ENCODE measurements around the gene TOP2A.
A peak's percentile ranks its signal among the peaks of the same experiment; 100 is the strongest.
"Not testable (repeated sequence)": the region's sequence is repeated elsewhere in the genome, so short reads cannot be mapped to it uniquely, and the experiment has no call there.

Gene TOP2A

GRCh38 chr17:40425741-40426140, 8.0 kb upstream of the TOP2A start:
- no peak for DNase-seq

- DNase-seq = no peak
These were observed 5.4 kb upstream of the TOP2A start for GRCh38 chr17:40422990-40423633.

GRCh38 chr17:40419559-40420331, 2.0 kb upstream of the TOP2A start:
- peak; percentile 58 for DNase-seq

GRCh38 chr17:40418428-40418706, 671 bp upstream of the TOP2A start:
- no peak for DNase-seq

- peak; percentile 44 for DNase-seq
These were observed 463 bp downstream of the TOP2A start for GRCh38 chr17:40417258-40417608.

GRCh38 chr17:40416671-40417070, 1.0 kb downstream of the TOP2A start:
- DNase-seq = no peak

- DNase-seq = peak; percentile 14
These were observed 2.3 kb downstream of the TOP2A start for GRCh38 chr17:40415390-40415789.

- DNase-seq = not testable (repeated sequence)
These were observed 3.4 kb downstream of the TOP2A start for GRCh38 chr17:40414312-40414711.

- DNase-seq = no peak
These were observed 4.8 kb downstream of the TOP2A start for GRCh38 chr17:40412880-40413279.

- no peak for DNase-seq
These were observed 5.9 kb downstream of the TOP2A start for GRCh38 chr17:40411821-40412220.

- no peak for DNase-seq
These were observed 7.6 kb downstream of the TOP2A start for GRCh38 chr17:40410082-40410481.

GRCh38 chr17:40409540-40409939, 8.2 kb downstream of the TOP2A start:
- not testable (repeated sequence) for DNase-seq

- DNase-seq = no peak
These were observed 10.2 kb downstream of the TOP2A start for GRCh38 chr17:40407460-40407859.

GRCh38 chr17:40404003-40404402, 13.7 kb downstream of the TOP2A start:
- no peak for DNase-seq

- DNase-seq = no peak
These were observed 15.0 kb downstream of the TOP2A start for GRCh38 chr17:40402668-40403067.

- peak; percentile 52 for DNase-seq
These were observed 18.5 kb downstream of the TOP2A start for GRCh38 chr17:40399185-40399584.

GRCh38 chr17:40386555-40386954, 31.1 kb downstream of the TOP2A start:
- not testable (repeated sequence) for DNase-seq

GRCh38 chr17:40382251-40382650, 35.4 kb downstream of the TOP2A start:
- no peak for DNase-seq

GRCh38 chr17:40378966-40379365, 38.7 kb downstream of the TOP2A start:
- no peak for DNase-seq

GRCh38 chr17:40377832-40378231, 39.9 kb downstream of the TOP2A start:
- no peak for DNase-seq

GRCh38 chr17:40376541-40376940, 41.2 kb downstream of the TOP2A start:
- DNase-seq = not testable (repeated sequence)

- not testable (repeated sequence) for DNase-seq
These were observed 41.9 kb downstream of the TOP2A start for GRCh38 chr17:40375786-40376185.

- no peak for DNase-seq
These were observed 42.7 kb downstream of the TOP2A start for GRCh38 chr17:40374821-40375498.

GRCh38 chr17:40373999-40374398, 43.7 kb downstream of the TOP2A start:
- no peak for DNase-seq

All from NCI-H146 (cell line).